Astrocyte (in vitro differentiated cells and primary cell): ENCODE measurements around the gene NEUROD1.

ENCODE experiments used
- CTCF ChIP-seq: IDR thresholded peaks from 2 replicates; pipeline ENCODE4 v1.5.1; 2011; ENCODE audit warnings: low read depth, mild to moderate bottlenecking, inconsistent platforms, low read length, moderate library complexity; ENCODE audit not compliant: insufficient read depth
- EZH2 ChIP-seq: IDR thresholded peaks from 2 replicates; pipeline ENCODE4 v1.6.1; 2012; ENCODE audit warnings: mild to moderate bottlenecking, low read length, inconsistent platforms; ENCODE audit not compliant: insufficient read depth

- TF ChIP-seq CTCF (no peak), EZH2 (no peak)
Observed at GRCh38 chr2:181678861-181679543, 1.3 kb downstream of the NEUROD1 start.
